HCT116 (cell line): ENCODE results near the gene NAP1L1. TPM values are rescaled to one million over a fixed set of nuclear protein-coding genes. Genes with fewer than 3 reads are reported as not detected.

Experiments
- ATAC-seq: fragments of 200-7000 bp; cut with Tn5 transposase; 2 replicates; pipeline ENCODE4 v1.9.1; 2020; ENCODE audit warnings: mild to moderate bottlenecking, moderate library complexity
- BruUV-seq: library from RNA; stranded (reverse); fragments of 400-500 nt; replicated peaks from 2 replicates; lab custom pipeline; 2021; lab: Mats Ljungman, UMichigan
- CTCF ChIA-PET: fragments of 300-600 bp; sonication (Branson Sonifier 250); formaldehyde crosslinking; loops from one replicate; lab custom pipeline; 2021; ENCODE audit warnings: antibody characterized with exemption; lab: Charles Lee
- POLR2A ChIA-PET: fragments of 300-600, 350-600 bp; sonication (Branson Sonifier 250); formaldehyde crosslinking; loops from one replicate; lab custom pipeline; 2021; ENCODE audit warnings: antibody characterized with exemption; lab: Charles Lee
- RAD21 ChIA-PET, 2 experiments: fragments of 300-600 bp; sonication (Branson Sonifier 250); formaldehyde crosslinking; loops; one replicate each; lab custom pipeline; 2023; ENCODE audit warnings: low total read pairs in 2 of 2; ENCODE audit not compliant: uncharacterized antibody in 2 of 2, unreplicated experiment in 2 of 2, low non-redundant PET in 1 of 2; lab: Charles Lee
- DNase-seq: peaks from one replicate; pipeline ENCODE4 v3.0.0-alpha.2; 2010; ENCODE audit warnings: low read depth, low spot score
- H2AFZ ChIP-seq: fragments of 200-600 bp; shearing (Covaris generic), sonication (generic); 2 replicates; pipeline ENCODE4 v1.6.1; 2017; ENCODE audit warnings: low read depth, mixed run types, mixed read lengths, antibody characterized with exemption, low read length; ENCODE audit not compliant: poor library complexity, severe bottlenecking
- H3K27ac ChIP-seq: 2 replicates; pipeline ENCODE4 v1.5.1; 2012; ENCODE audit warnings: low read depth, low read length
- H3K27me3 ChIP-seq: fragments of 200-600 bp; sonication (generic); 2 replicates; pipeline ENCODE4 v1.6.1; 2016; ENCODE audit warnings: mixed run types, low read length, mixed read lengths; ENCODE audit not compliant: insufficient read depth
- H3K36me3 ChIP-seq, 2 experiments: fragments of 200-500 bp in 1 of 2; fragments of 200-600 bp in 1 of 2; sonication (Bioruptor generic) in 1 of 2; sonication (generic) in 1 of 2; 2 replicates each; pipeline versions ENCODE4 v1.5.1 to v1.6.1; 2014 to 2016; ENCODE audit warnings: low read length in 2 of 2, inconsistent platforms in 1 of 2, mixed read lengths in 1 of 2, mixed run types in 1 of 2; ENCODE audit not compliant: insufficient read depth in 2 of 2, control insufficient read depth in 1 of 2
- H3K4me1 ChIP-seq, 2 experiments: fragments of 200-600 bp in 1 of 2; sonication (generic) in 1 of 2; 2 replicates each; pipeline versions ENCODE4 v1.5.1 to v1.6.1; 2012 to 2017; ENCODE audit warnings: low read length in 2 of 2, inconsistent platforms in 1 of 2, mild to moderate bottlenecking in 1 of 2, mixed read lengths in 1 of 2, mixed run types in 1 of 2, moderate library complexity in 1 of 2; ENCODE audit not compliant: insufficient read depth in 2 of 2, control insufficient read depth in 1 of 2
- H3K4me2 ChIP-seq: fragments of 200-600 bp; sonication (generic); 2 replicates; pipeline ENCODE4 v1.6.1; 2017; ENCODE audit warnings: mixed run types, low read length, mixed read lengths
- H3K4me3 ChIP-seq, 2 experiments: fragments of 200-600 bp in 1 of 2; sonication (generic) in 1 of 2; replicated peaks in 1 of 2; 2 replicates each; pipeline ENCODE4 v1.5.1; 2011 to 2016; ENCODE audit warnings: low read length in 2 of 2, control low read depth in 1 of 2, low read depth in 1 of 2, mild to moderate bottlenecking in 1 of 2, mixed read lengths in 1 of 2, mixed run types in 1 of 2
- H3K79me2 ChIP-seq: fragments of 200-600 bp; sonication (generic); 2 replicates; pipeline ENCODE4 v1.6.1; 2017; ENCODE audit warnings: mild to moderate bottlenecking, mixed run types, low read length, moderate library complexity, mixed read lengths; ENCODE audit not compliant: insufficient read depth
- H3K9ac ChIP-seq: fragments of 200-600 bp; sonication (generic); 2 replicates; pipeline ENCODE4 v1.6.1; 2016; ENCODE audit warnings: low read length, mixed read lengths
- H3K9me2 ChIP-seq: fragments of 200-600 bp; sonication (generic), shearing (Covaris generic); 2 replicates; pipeline ENCODE4 v1.6.1; 2017; ENCODE audit warnings: mixed run types, mild to moderate bottlenecking, moderate library complexity; ENCODE audit not compliant: insufficient read depth
- H3K9me3 ChIP-seq, 2 experiments: fragments of 200-500 bp in 1 of 2; fragments of 200-600 bp in 1 of 2; sonication (Bioruptor generic) in 1 of 2; sonication (generic) in 1 of 2; 2 replicates each; pipeline ENCODE4 v1.6.1; 2014 to 2017; ENCODE audit warnings: low read length in 2 of 2, mixed read lengths in 2 of 2, inconsistent platforms in 1 of 2, low read depth in 1 of 2, mild to moderate bottlenecking in 1 of 2, mixed run types in 1 of 2, moderate library complexity in 1 of 2; ENCODE audit not compliant: control insufficient read depth in 1 of 2, insufficient read depth in 1 of 2
- H4K20me1 ChIP-seq: fragments of 200-600 bp; sonication (generic), shearing (Covaris generic); 2 replicates; pipeline ENCODE4 v1.6.1; 2017; ENCODE audit warnings: mixed run types, mild to moderate bottlenecking, moderate library complexity; ENCODE audit not compliant: insufficient read depth
- ATF3 ChIP-seq: IDR thresholded peaks from 2 replicates; pipeline ENCODE4 v1.6.1; 2012
- CTCF ChIP-seq, 3 experiments: fragments of 200-600 bp in 1 of 3; sonication (generic) in 1 of 3; IDR thresholded peaks in 2 of 3; conservative IDR thresholded peaks in 1 of 3; 2 replicates each; pipeline ENCODE4 v1.5.1; 2012 to 2017; ENCODE audit warnings: low read depth in 2 of 3, low read length in 2 of 3, antibody characterized with exemption in 1 of 3, borderline replicate concordance in 1 of 3, control low read depth in 1 of 3, mild to moderate bottlenecking in 1 of 3, mixed read lengths in 1 of 3, mixed run types in 1 of 3, moderate library complexity in 1 of 3; ENCODE audit not compliant: insufficient read depth in 1 of 3
- EGR1 ChIP-seq: IDR thresholded peaks from 2 replicates; pipeline ENCODE4 v1.6.1; 2012; ENCODE audit warnings: low read depth
- EZH2 ChIP-seq: fragments of 200-600 bp; sonication (generic); IDR thresholded peaks from 2 replicates; pipeline ENCODE4 v1.6.1; 2017; ENCODE audit warnings: antibody characterized with exemption, mixed run types
- EZH2phosphoT487 ChIP-seq: fragments of 200-600 bp; IDR thresholded peaks from 2 replicates; pipeline ENCODE4 v1.6.1; 2018; ENCODE audit warnings: antibody characterized with exemption, borderline replicate concordance
- FOSL1 ChIP-seq: IDR thresholded peaks from 2 replicates; pipeline ENCODE4 v1.6.1; 2012; ENCODE audit warnings: low read depth
- JUND ChIP-seq: IDR thresholded peaks from 2 replicates; pipeline ENCODE4 v1.6.1; 2012
- POLR2AphosphoS5 ChIP-seq: IDR thresholded peaks from 2 replicates; pipeline ENCODE4 v1.6.1; 2011; ENCODE audit warnings: mild to moderate bottlenecking, low read depth, low read length, moderate library complexity
- RAD21 ChIP-seq: IDR thresholded peaks from 2 replicates; pipeline ENCODE4 v1.6.1; 2012; ENCODE audit warnings: low read depth, mild to moderate bottlenecking
- REST ChIP-seq: IDR thresholded peaks from 2 replicates; pipeline ENCODE4 v1.6.1; 2012; ENCODE audit warnings: low read depth
- SP1 ChIP-seq: IDR thresholded peaks from 2 replicates; pipeline ENCODE4 v1.6.1; 2012; ENCODE audit warnings: low read depth
- SRF ChIP-seq: IDR thresholded peaks from 2 replicates; pipeline ENCODE4 v1.6.1; 2012; ENCODE audit warnings: low read depth
- YY1 ChIP-seq: IDR thresholded peaks from 2 replicates; pipeline ENCODE4 v1.6.1; 2011; ENCODE audit warnings: low read length, low read depth, moderate library complexity, mild to moderate bottlenecking; ENCODE audit not compliant: insufficient replicate concordance; ENCODE audit errors: extremely low read depth
- ZFX ChIP-seq: fragments of 450-650 bp; IDR thresholded peaks from 2 replicates; pipeline ENCODE4 v1.6.1; 2017
- ZNF274 ChIP-seq: fragments of 200-500 bp; sonication (Bioruptor generic); IDR thresholded peaks from 2 replicates; pipeline ENCODE4 v1.6.1; 2014; ENCODE audit warnings: mild to moderate bottlenecking, low read depth, low read length, inconsistent platforms
- intact Hi-C: fragments of 100-400 bp; cut with micrococcal nuclease; formaldehyde crosslinking; loops from 2 replicates; pipeline ENCODE4 v1.10.0; 2022
- total RNA-seq: library from RNA; stranded (reverse); gene quantifications from one replicate; pipeline ENCODE4 v1.2.1, GENCODE V29; 2021; ENCODE audit not compliant: unreplicated experiment

Gene NAP1L1
- total RNA-seq, 1 experiment from 2014 or later = 531 TPM

GRCh38 chr12:76007640-76008039 is 76.8 kb downstream of the NAP1L1 start:
- H3K9me3 ChIP-seq = no peaks in the 10 kb centered on the region; a peak in 1 of 4 replicates
- H3K4me1 ChIP-seq = peaks cover 4 to 10% of the 10 kb centered on the region in 2 experiments; a peak in 3 of 4 replicates
- H4K20me1 ChIP-seq = no peaks in the 10 kb centered on the region
- H3K4me3 ChIP-seq = no peak overlapping the region
- ChIA-PET CTCF (no interaction called here), POLR2A (no interaction called here), RAD21 (no interaction called here)
- no peak overlapping the region for H2AFZ ChIP-seq
- intact Hi-C loops = no loop called here
- H3K36me3 ChIP-seq = no peaks in the 10 kb centered on the region
- no peaks in the 10 kb centered on the region for H3K79me2 ChIP-seq
- no TSS peak for BruUV-seq
- TF ChIP-seq YY1 (no peak), EGR1 (no peak), FOSL1 (no peak), EZH2 (no peak), ZFX (no peak), SP1 (no peak), JUND (no peak)
- DNase-seq = no peak
- H3K9me2 ChIP-seq = no peaks in the 10 kb centered on the region
- no peak overlapping the region for H3K27ac ChIP-seq
- no peaks in the 10 kb centered on the region for H3K27me3 ChIP-seq
- no peak overlapping the region for H3K4me2 ChIP-seq
- H3K9ac ChIP-seq = no peak overlapping the region
- no peak for ATAC-seq

- BruUV-seq = no TSS peak
- Histone ChIP-seq H3K4me3 (no peak overlapping the region), H3K9me2 (no peaks in the 10 kb centered on the region), H2AFZ (no peak overlapping the region), H3K9me3 (no peaks in the 10 kb centered on the region; a peak in 1 of 4 replicates), H3K9ac (no peak overlapping the region), H3K79me2 (no peaks in the 10 kb centered on the region), H3K27ac (no peak overlapping the region), H4K20me1 (no peaks in the 10 kb centered on the region), H3K4me1 (peaks cover 4 to 12% of the 10 kb centered on the region in 2 experiments; a peak in 3 of 4 replicates), H3K36me3 (no peaks in the 10 kb centered on the region), H3K27me3 (no peaks in the 10 kb centered on the region), H3K4me2 (no peak overlapping the region)
- DNase-seq = no peak
- ChIA-PET CTCF (no interaction called here), POLR2A (no interaction called here), RAD21 (no interaction called here)
- ATAC-seq = no peak
- intact Hi-C loops = no loop called here
- TF ChIP-seq SP1 (no peak), REST (no peak), CTCF (IDR thresholded peaks at IDR 0.05 in 2 of 3, conservative IDR thresholded peaks at IDR 0.05 in 1 of 3; ENCODE audit: borderline replicate concordance in 1 of 3, insufficient read depth in 1 of 3, low read depth in 2 of 3, low read length in 2 of 3) (no peak), EZH2phosphoT487 (no peak), ATF3 (no peak), SRF (no peak), RAD21 (no peak), POLR2AphosphoS5 (no peak), ZNF274 (no peak)
Measured at GRCh38 chr12:76006028-76006925, 78.2 kb downstream of the NAP1L1 start.
